Kidney epithelial cell (primary cell): Measurements from ENCODE around the gene ORM2. TPM values are rescaled to one million over a fixed set of nuclear protein-coding genes. Genes with fewer than 3 reads are reported as not detected.

ENCODE experiments used
- DNase-seq: peaks from one replicate; pipeline ENCODE4 v3.0.0-alpha.2; 2010; ENCODE audit warnings: low read depth
- H3K27me3 ChIP-seq: 2 replicates; pipeline ENCODE4 v1.6.0; 2011; ENCODE audit warnings: low read length; ENCODE audit not compliant: control insufficient read depth, insufficient read depth
- H3K36me3 ChIP-seq: 2 replicates; pipeline ENCODE4 v1.5.1; 2011; ENCODE audit warnings: low read length; ENCODE audit not compliant: control insufficient read depth, insufficient read depth
- H3K4me3 ChIP-seq: 2 replicates; pipeline ENCODE4 v1.5.1; 2011; ENCODE audit warnings: low read depth, mild to moderate bottlenecking, control low read depth, low read length
- CTCF ChIP-seq: IDR thresholded peaks from 2 replicates; pipeline ENCODE4 v1.5.1; 2011; ENCODE audit warnings: mild to moderate bottlenecking, moderate library complexity, low read length, control low read depth, inconsistent platforms; ENCODE audit not compliant: insufficient read depth, poor library complexity, severe bottlenecking
- total RNA-seq: library from RNA; depleted of rRNA; stranded (reverse); fragments of >200 nt; gene quantifications from 2 replicates; pipeline ENCODE4 v1.2.3, GENCODE V29; 2015

ORM2 gene
- total RNA-seq, 1 donor from 2014 or later, result not detected

DNA sequence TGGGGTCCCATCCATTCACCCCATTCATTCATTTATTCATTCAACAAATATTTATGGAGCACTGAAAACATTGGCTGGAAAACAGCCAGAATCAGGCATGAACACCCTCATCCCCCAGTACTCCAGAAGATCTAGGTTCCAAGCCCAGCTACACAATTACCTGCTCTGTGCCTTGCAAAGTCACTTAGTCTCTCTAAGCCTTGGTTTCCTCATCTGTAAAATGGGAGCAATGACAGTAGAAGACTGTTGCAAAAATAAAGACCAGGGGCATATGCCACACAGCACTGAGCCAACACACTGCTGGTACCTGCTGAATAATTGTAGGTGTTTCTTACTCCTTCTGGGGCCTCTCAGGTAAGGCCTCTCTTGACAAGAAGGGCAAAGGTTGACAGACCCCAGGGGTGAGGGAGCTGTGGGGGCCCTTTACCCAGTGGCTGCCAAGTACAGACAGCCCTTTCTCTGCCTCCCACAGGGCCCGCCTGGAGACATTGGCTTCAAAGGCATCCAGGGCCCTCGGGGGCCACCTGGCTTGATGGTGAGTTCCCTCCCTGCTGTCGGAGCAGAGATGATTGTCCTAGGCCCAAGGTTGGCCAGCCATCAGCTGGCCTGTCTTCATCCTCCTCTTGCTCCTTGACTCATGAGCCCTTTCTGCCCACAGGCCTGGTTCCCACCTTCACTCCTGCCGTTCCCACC is 29.4 kb upstream of the ORM2 start:
- Histone ChIP-seq H3K36me3 (no peaks in the 10 kb centered on the region), H3K4me3 (no peak overlapping the region), H3K27me3 (no peaks in the 10 kb centered on the region)
- TF ChIP-seq CTCF, result no peak
- DNase-seq, result no peak

GRCh38 chr9:114300846-114301797 is 28.5 kb upstream of the ORM2 start:
- Histone ChIP-seq H3K27me3 (no peaks in the 10 kb centered on the region), H3K36me3 (no peaks in the 10 kb centered on the region), H3K4me3 (no peak overlapping the region)
- no peak for TF ChIP-seq CTCF
- DNase-seq, result no peak

DNA sequence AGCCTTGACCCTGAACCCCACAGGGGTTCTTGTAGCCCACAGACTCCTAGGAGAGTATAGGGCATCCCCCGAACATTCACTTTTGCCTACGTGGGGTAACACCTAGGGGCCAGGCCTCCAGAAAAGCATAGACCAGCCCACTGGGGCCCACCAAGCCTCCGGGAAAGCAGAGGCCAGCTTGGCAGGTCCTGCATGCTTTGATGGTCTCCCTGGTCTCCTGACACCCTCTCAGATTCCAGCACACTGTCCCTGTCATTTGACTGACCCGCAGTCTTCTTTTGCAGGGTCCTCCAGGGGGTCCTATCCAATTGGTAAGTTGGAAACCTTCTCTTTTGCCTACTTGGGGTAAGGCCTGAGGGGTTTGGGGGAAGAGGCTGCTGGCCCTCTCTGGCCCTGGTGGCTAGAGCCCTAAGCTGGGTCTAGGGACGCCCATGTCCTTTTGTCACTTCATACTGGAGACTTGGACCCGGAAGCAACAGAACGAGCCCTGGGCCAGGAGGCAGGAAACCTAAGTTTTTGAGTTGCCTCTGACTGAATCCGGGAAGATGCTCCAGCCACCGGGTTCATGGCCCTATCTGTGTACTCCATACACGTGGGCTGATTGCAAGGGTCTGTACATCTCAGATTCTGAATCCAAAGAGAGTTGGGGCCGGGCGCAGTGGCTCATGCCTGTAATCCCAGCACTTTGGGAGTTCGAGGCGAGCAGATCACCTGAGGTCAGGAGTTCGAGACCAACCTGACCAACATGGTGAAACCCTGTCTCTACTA is 27.7 kb upstream of the ORM2 start:
- DNase-seq, result no peak
- no peak overlapping the region for H3K4me3 ChIP-seq
- H3K36me3 ChIP-seq, result no peaks in the 10 kb centered on the region
- no peaks in the 10 kb centered on the region for H3K27me3 ChIP-seq
- no peak for TF ChIP-seq CTCF

- no peaks in the 10 kb centered on the region for H3K27me3 ChIP-seq
- H3K36me3 ChIP-seq, result no peaks in the 10 kb centered on the region
- no peak overlapping the region for H3K4me3 ChIP-seq
- no peak for DNase-seq
- no peak for TF ChIP-seq CTCF
Measured at GRCh38 chr9:114302727-114303126, 26.9 kb upstream of the ORM2 start.

GRCh38 chr9:114303571-114303970 is 26.1 kb upstream of the ORM2 start:
- no peak for TF ChIP-seq CTCF
- Histone ChIP-seq H3K4me3 (no peak overlapping the region), H3K27me3 (no peaks in the 10 kb centered on the region), H3K36me3 (no peaks in the 10 kb centered on the region)
- DNase-seq, result no peak
